Type B pancreatic cell (in vitro differentiated cells): Measurements from ENCODE around the gene GREB1L. TPM values are rescaled to one million over a fixed set of nuclear protein-coding genes. Genes with fewer than 3 reads are reported as not detected.

Experiments used
- DNase-seq: peaks from one replicate; pipeline ENCODE4 v3.0.0; 2021; ENCODE audit warnings: mixed read lengths; ENCODE audit not compliant: unreplicated experiment; ENCODE audit errors: extremely low spot score
- H3K27ac Mint-ChIP-seq: 2 replicates; pipeline ENCODE4 v1.8.0; 2021; ENCODE audit warnings: mild to moderate bottlenecking, mixed read lengths
- H3K27me3 Mint-ChIP-seq: 2 replicates; pipeline ENCODE4 v1.8.0; 2021; ENCODE audit warnings: mixed read lengths
- H3K36me3 Mint-ChIP-seq: 2 replicates; pipeline ENCODE4 v1.8.0; 2021; ENCODE audit warnings: mixed read lengths
- H3K4me1 Mint-ChIP-seq: one replicate; pipeline ENCODE4 v1.8.0; 2021; ENCODE audit warnings: mixed read lengths; ENCODE audit not compliant: unreplicated experiment
- H3K4me3 Mint-ChIP-seq: 2 replicates; pipeline ENCODE4 v1.8.0; 2021; ENCODE audit warnings: mild to moderate bottlenecking, mixed read lengths
- H3K9me3 Mint-ChIP-seq: 2 replicates; pipeline ENCODE4 v1.8.0; 2021; ENCODE audit warnings: mixed read lengths
- total RNA-seq: library from RNA; stranded (reverse); gene quantifications from 2 replicates; pipeline ENCODE4 v1.2.1, GENCODE V29; 2021; ENCODE audit warnings: low replicate concordance
- TF ChIP-seq, protein P1 (sequence below): fragments of 200-600 bp; sonication (generic); conservative IDR thresholded peaks from 2 replicates; pipeline ENCODE4 v1.5.0; 2021; ENCODE audit warnings: antibody characterized with exemption, mild to moderate bottlenecking

Gene GREB1L
- total RNA-seq, 1 donor from 2014 or later, result 6.5 TPM

DNA sequence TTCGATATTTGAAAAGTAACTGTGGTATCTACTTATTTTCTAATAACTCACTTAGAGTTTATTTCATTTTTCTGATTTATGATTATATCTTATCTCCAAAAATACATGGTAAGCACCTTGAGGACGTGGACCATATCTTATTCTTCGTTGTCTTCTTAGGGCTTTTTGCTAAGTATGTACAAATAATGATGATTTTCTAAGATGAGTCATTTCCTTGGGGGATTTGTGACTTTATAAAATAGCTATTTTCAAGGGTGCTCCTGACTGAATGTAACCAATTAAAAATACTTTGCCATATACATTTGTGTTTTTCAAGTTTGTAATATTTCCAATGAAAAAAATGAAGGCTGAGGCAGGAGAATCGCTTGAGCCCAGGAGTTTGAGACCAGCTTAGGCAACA, 56.3 kb downstream of the GREB1L start:
- H3K27ac Mint-ChIP-seq, result no peak overlapping the region
- H3K36me3 Mint-ChIP-seq, result no peaks in the 10 kb centered on the region
- no peak for DNase-seq
- TF ChIP-seq, protein P1, sequence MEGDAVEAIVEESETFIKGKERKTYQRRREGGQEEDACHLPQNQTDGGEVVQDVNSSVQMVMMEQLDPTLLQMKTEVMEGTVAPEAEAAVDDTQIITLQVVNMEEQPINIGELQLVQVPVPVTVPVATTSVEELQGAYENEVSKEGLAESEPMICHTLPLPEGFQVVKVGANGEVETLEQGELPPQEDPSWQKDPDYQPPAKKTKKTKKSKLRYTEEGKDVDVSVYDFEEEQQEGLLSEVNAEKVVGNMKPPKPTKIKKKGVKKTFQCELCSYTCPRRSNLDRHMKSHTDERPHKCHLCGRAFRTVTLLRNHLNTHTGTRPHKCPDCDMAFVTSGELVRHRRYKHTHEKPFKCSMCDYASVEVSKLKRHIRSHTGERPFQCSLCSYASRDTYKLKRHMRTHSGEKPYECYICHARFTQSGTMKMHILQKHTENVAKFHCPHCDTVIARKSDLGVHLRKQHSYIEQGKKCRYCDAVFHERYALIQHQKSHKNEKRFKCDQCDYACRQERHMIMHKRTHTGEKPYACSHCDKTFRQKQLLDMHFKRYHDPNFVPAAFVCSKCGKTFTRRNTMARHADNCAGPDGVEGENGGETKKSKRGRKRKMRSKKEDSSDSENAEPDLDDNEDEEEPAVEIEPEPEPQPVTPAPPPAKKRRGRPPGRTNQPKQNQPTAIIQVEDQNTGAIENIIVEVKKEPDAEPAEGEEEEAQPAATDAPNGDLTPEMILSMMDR, result no peak
- peaks cover 26% of the 10 kb centered on the region for H3K4me1 Mint-ChIP-seq
- no peaks in the 10 kb centered on the region for H3K9me3 Mint-ChIP-seq
- H3K27me3 Mint-ChIP-seq, result no peaks in the 10 kb centered on the region
- H3K4me3 Mint-ChIP-seq, result no peak overlapping the region

DNA sequence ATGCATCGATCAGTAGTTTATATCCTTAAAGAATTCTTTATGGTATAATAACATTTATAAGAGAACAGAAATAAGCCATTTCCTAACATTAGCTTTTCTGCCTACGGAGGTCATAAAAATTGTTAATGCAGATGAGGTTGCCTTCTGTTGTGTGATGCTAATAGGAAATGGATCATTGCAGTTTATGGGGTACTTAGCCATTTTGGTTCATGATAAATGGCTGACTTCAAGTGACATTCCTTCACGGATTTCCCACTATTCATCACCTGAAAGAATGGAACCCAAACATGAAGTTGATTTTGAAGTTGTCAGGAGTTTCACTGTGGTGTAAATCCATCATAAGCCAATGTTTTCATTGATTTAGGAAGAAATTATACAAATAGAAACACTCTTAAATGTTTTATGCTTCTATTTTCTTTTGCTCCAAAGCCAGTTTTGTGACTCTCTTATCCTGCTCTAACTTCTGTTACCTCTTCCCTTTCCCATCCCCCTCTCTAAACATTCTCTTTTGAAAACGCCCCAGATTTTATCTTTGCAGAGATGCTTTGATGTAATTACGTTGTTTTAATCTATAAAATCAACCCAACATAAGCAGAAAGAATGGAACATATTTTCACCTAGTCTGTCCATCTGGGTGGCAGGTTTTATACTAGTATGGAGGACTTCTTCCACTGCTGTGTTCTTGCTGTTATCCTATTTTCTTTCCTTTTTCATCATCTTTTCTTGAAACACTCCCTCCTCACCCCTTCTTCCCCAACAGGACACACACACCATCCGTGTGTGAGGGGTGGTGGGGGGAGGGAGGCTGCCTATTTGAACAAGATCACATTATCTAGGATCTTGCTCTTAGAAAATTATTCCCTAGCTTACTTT, 58.2 kb downstream of the GREB1L start:
- Mint-ChIP-seq H3K27ac (no peak overlapping the region), H3K4me1 (peaks cover 26% of the 10 kb centered on the region), H3K9me3 (peaks cover under 1% of the 10 kb centered on the region)

DNA sequence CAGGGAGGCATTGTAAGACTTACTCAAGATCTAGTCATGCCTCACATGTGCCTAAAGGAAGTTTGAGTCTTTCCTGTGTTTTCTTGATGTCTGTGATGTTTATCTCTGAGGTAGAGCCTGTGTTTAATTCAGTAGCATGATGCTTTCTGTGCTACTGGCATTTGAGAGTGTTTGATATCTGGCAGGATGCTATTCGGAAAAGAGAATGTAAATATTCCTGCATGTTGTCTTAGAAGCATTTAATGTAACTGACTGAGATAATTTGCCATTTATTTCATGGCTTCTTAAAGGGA, 58.8 kb downstream of the GREB1L start:
- DNase-seq, result no peak
- Mint-ChIP-seq H3K27me3 (no peaks in the 10 kb centered on the region), H3K36me3 (no peaks in the 10 kb centered on the region), H3K4me3 (no peak overlapping the region), H3K9me3 (peaks cover 5% of the 10 kb centered on the region), H3K27ac (no peak overlapping the region), H3K4me1 (peaks cover 26% of the 10 kb centered on the region)
- TF ChIP-seq, protein P1, result no peak

More for the DNA sequence above, 58.2 kb downstream of the GREB1L start:
- no peaks in the 10 kb centered on the region for H3K27me3 Mint-ChIP-seq
- no peak for DNase-seq
- H3K4me3 Mint-ChIP-seq, result no peak overlapping the region
- H3K36me3 Mint-ChIP-seq, result no peaks in the 10 kb centered on the region
- TF ChIP-seq, protein P1, result no peak

DNA sequence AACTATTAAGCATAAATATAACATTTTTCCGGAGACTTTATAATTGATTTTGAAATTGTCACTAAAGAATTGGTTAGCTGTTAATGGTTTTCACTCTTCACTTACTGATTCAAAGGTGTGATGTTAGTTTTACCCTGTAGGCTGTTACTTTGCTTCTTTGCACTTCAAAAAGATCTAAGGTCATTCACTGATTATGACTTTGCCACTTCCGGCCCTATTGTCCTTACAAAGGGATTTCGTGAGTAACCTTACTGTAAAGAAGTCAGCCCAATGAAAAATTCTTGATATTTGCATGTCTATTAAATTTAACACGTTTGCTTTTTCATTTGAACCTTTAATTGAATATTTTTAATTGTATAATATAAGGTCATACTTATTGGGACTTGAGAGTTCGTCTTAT, 61.4 kb downstream of the GREB1L start:
- no peak overlapping the region for H3K27ac Mint-ChIP-seq
- TF ChIP-seq, protein P1, result no peak
- peaks cover 5% of the 10 kb centered on the region for H3K9me3 Mint-ChIP-seq
- no peak overlapping the region for H3K4me3 Mint-ChIP-seq
- peaks cover 3% of the 10 kb centered on the region for H3K27me3 Mint-ChIP-seq
- DNase-seq, result no peak
- H3K36me3 Mint-ChIP-seq, result no peaks in the 10 kb centered on the region
- peaks cover 18% of the 10 kb centered on the region for H3K4me1 Mint-ChIP-seq

DNA sequence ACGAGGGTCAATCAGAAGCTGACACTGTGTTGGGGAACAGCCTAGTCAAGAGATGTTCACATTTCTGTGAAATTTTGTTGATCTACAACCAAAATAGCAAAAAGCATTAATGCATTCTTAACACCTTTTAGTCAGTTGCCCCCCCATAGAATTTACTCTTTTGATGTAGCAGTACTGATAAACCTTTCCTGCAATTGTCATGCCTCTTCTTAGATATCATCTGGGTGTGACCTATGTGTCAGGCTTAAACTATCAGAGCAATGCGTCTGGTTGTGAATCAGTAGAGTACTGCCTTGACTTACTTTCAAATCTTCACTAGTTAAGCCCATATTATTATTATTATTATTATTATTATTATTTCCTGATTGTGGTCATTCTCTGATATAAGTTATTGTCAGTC, 61.9 kb downstream of the GREB1L start:
- H3K27ac Mint-ChIP-seq, result no peak overlapping the region
- peaks cover 5% of the 10 kb centered on the region for H3K9me3 Mint-ChIP-seq
- H3K4me1 Mint-ChIP-seq, result peaks cover 16% of the 10 kb centered on the region
- no peak for DNase-seq
- H3K36me3 Mint-ChIP-seq, result no peaks in the 10 kb centered on the region
- H3K27me3 Mint-ChIP-seq, result peaks cover 7% of the 10 kb centered on the region
- TF ChIP-seq, protein P1, result no peak
- H3K4me3 Mint-ChIP-seq, result no peak overlapping the region
